Endothelial cell of umbilical vein (primary cell): ENCODE measurements around the gene NEURL1B. TPM values are rescaled to one million over a fixed set of nuclear protein-coding genes. Genes with fewer than 3 reads are reported as not detected.

ENCODE experiments used
- BruUV-seq: library from RNA; stranded (reverse); fragments of 400-500 nt; replicated peaks from 2 replicates; lab custom pipeline; 2021; lab: Mats Ljungman, UMichigan
- CTCF ChIA-PET: fragments of 300-600, 350-600 bp; sonication (Branson Sonifier 250); formaldehyde crosslinking; loops from one replicate; lab custom pipeline; 2021; ENCODE audit warnings: antibody characterized with exemption, inconsistent platforms; lab: Charles Lee
- POLR2A ChIA-PET: fragments of 300-600, 350-600 bp; sonication (Branson Sonifier 250); formaldehyde crosslinking; loops from one replicate; lab custom pipeline; 2021; ENCODE audit warnings: antibody characterized with exemption, inconsistent platforms; lab: Charles Lee
- DNase-seq: peaks from one replicate; pipeline ENCODE4 v3.0.0-alpha.2; 2011; ENCODE audit warnings: low read depth, low spot score
- FAIRE-seq: peaks from 2 replicates; lab custom pipeline; 2011; peaks lifted over from hg19 to GRCh38; lab: Jason Lieb, UNC
- H2AFZ ChIP-seq: 2 replicates; pipeline ENCODE4 v1.6.0; 2012; ENCODE audit warnings: low read depth, low read length, control low read depth, inconsistent platforms
- H3K27ac ChIP-seq: 2 replicates; pipeline ENCODE4 v1.5.1; 2011; ENCODE audit warnings: low read depth, mild to moderate bottlenecking, control low read depth, low read length, moderate library complexity; ENCODE audit not compliant: insufficient read depth
- H3K27me3 ChIP-seq, 2 experiments: 2 replicates each; pipeline versions ENCODE4 v1.6.0 to v1.6.1; 2011; ENCODE audit warnings: low read length in 2 of 2, mixed read lengths in 1 of 2; ENCODE audit not compliant: control insufficient read depth in 2 of 2, insufficient read depth in 2 of 2
- H3K36me3 ChIP-seq, 2 experiments: 2 replicates in 1 of 2; 3 replicates in 1 of 2; pipeline ENCODE4 v1.5.1; 2011; ENCODE audit warnings: low read length in 2 of 2, mild to moderate bottlenecking in 1 of 2, moderate library complexity in 1 of 2; ENCODE audit not compliant: control insufficient read depth in 2 of 2, insufficient read depth in 2 of 2; ENCODE audit errors: extremely low read depth in 1 of 2
- H3K4me1 ChIP-seq: 3 replicates; pipeline ENCODE4 v1.5.1; 2011; ENCODE audit warnings: mild to moderate bottlenecking, low read length; ENCODE audit not compliant: control insufficient read depth, insufficient read depth; ENCODE audit errors: extremely low read depth
- H3K4me2 ChIP-seq: 2 replicates; pipeline ENCODE4 v1.6.1; 2011; ENCODE audit warnings: low read length, control low read depth, mixed read lengths; ENCODE audit not compliant: insufficient read depth
- H3K4me3 ChIP-seq, 3 experiments: fragments of 200-600 bp in 1 of 3; sonication (generic), shearing (Covaris generic) in 1 of 3; replicated peaks in 1 of 3; 2 replicates each; pipeline ENCODE4 v1.5.1; 2011 to 2016; ENCODE audit warnings: control low read depth in 3 of 3, low read length in 3 of 3, mild to moderate bottlenecking in 2 of 3, inconsistent platforms in 1 of 3, low read depth in 1 of 3, moderate library complexity in 1 of 3; ENCODE audit not compliant: insufficient read depth in 1 of 3
- H3K79me2 ChIP-seq: 2 replicates; pipeline ENCODE4 v1.6.0; 2012; ENCODE audit warnings: low read length, inconsistent platforms; ENCODE audit not compliant: control insufficient read depth, insufficient read depth
- H3K9ac ChIP-seq: replicated peaks from 2 replicates; pipeline ENCODE3; 2011; ENCODE audit warnings: low read length, control low read depth; ENCODE audit not compliant: insufficient read depth; ENCODE audit errors: extremely low read depth
- H3K9me1 ChIP-seq: replicated peaks from 3 replicates; pipeline ENCODE4 v1.6.0; 2011; ENCODE audit warnings: mild to moderate bottlenecking, low read length; ENCODE audit not compliant: control insufficient read depth, insufficient read depth; ENCODE audit errors: extremely low read depth
- H3K9me3 ChIP-seq: replicated peaks from 2 replicates; pipeline ENCODE4 v1.5.1; 2012; ENCODE audit warnings: low read length, inconsistent platforms; ENCODE audit not compliant: control insufficient read depth, insufficient read depth
- H4K20me1 ChIP-seq: replicated peaks from 2 replicates; pipeline ENCODE3; 2011; ENCODE audit warnings: mild to moderate bottlenecking, low read length; ENCODE audit not compliant: control insufficient read depth, insufficient read depth; ENCODE audit errors: extremely low read depth
- EZH2 ChIP-seq: IDR thresholded peaks from 2 replicates; pipeline ENCODE4 v1.6.1; 2012; ENCODE audit warnings: borderline replicate concordance, low read depth, mild to moderate bottlenecking, moderate library complexity, low read length, inconsistent platforms; ENCODE audit not compliant: severe bottlenecking
- FOS ChIP-seq: IDR thresholded peaks from 2 replicates; pipeline ENCODE4 v1.6.1; 2011; ENCODE audit warnings: mild to moderate bottlenecking, low read length, moderate library complexity, borderline replicate concordance; ENCODE audit not compliant: insufficient read depth
- GATA2 ChIP-seq: IDR thresholded peaks from 2 replicates; pipeline ENCODE4 v1.7.0; 2011; ENCODE audit warnings: low read depth, mild to moderate bottlenecking, moderate library complexity, mixed read lengths, low read length; ENCODE audit not compliant: insufficient read length, insufficient read depth
- JUN ChIP-seq: IDR thresholded peaks from 2 replicates; pipeline ENCODE4 v1.6.1; 2011; ENCODE audit warnings: borderline replicate concordance, low read depth; ENCODE audit not compliant: insufficient read length, insufficient read depth
- MYC ChIP-seq: IDR thresholded peaks from one replicate; pipeline ENCODE4 v1.6.1; 2011; ENCODE audit warnings: mild to moderate bottlenecking, low read depth, low read length
- POLR2A ChIP-seq: IDR thresholded peaks from 2 replicates; pipeline ENCODE4 v1.6.1; 2012; ENCODE audit warnings: low read depth, mild to moderate bottlenecking, control low read depth, low read length
- dilution Hi-C: fragments of 300-500 bp; cut with MboI; formaldehyde crosslinking; loops from one replicate; pipeline ENCODE4 v1.15.0; 2019; ENCODE audit warnings: low sequenced_read_pairs; ENCODE audit not compliant: extremely low pct_ligation_motif_present
- intact Hi-C: fragments of 100-400 bp; cut with micrococcal nuclease; formaldehyde crosslinking; loops from one replicate; pipeline ENCODE4 v1.10.0; 2022
- polyA plus RNA-seq, 4 experiments: library from polyadenylated mRNA; depleted of rRNA in 3 of 4; stranded (reverse) in 3 of 4; unstranded in 1 of 4; fragments of >200 nt; gene quantifications; 2 replicates each; pipeline versions ENCODE4 v1.2.1 to v1.2.3, GENCODE V29; 2011 to 2012; ENCODE audit warnings: missing spikeins in 1 of 4
- total RNA-seq: library from RNA; stranded (reverse); gene quantifications from 2 replicates; pipeline ENCODE4 v1.2.3, GENCODE V29; 2021
- TF ChIP-seq, protein P1 (sequence below), 2 donors: IDR thresholded peaks; 1 replicate in 1 of 2; 2 replicates in 1 of 2; pipeline ENCODE4 v1.5.1; 2011; ENCODE audit warnings: low read length in 2 of 2, mild to moderate bottlenecking in 2 of 2, moderate library complexity in 2 of 2, control low read depth in 1 of 2, inconsistent platforms in 1 of 2, low read depth in 1 of 2; ENCODE audit not compliant: insufficient read depth in 1 of 2; ENCODE audit errors: extremely low read depth in 1 of 2
- TF ChIP-seq, protein P2 (sequence below): IDR thresholded peaks from 2 replicates; pipeline ENCODE4 v1.6.1; 2011; ENCODE audit not compliant: insufficient read depth, insufficient read length

Gene NEURL1B
- total and polyA plus RNA-seq, 2 donors (not counting 3 experiments of a cell fraction or from before 2014, with no cell fraction given) = 0.44 to 1.6 TPM

DNA sequence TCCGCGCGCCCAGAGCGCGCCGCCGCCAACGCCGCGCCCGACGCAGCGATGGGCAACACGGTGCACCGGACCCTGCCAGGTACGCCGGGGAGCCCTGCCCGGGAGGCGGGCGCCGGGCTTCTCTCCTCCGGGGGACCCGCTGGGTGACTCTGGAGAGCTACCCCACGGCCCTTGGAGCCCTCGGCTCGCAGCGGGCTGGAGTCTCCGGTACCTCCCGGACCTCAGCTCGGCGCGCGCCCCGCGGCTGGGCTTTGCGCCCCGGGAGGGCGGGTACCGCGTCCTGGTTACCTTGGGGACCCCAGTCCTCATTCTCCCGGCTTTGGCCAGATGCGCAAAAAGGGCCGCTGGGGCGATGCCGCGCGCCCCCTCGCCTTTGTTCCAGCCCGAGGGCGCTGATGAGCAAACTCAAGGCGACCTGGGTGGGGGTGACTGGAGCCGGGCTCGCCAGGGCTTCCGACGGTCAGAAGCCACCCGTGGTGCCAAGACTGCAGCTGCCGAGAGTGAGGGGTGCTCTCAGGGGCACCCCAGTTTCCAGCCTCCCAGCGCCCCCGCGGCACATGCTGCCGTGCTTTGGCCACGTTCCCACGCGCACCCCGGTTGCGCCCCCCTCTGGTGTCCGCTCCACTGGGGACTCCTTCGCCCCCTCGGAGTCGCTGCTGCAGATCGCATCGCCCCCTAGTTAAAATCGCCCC, 442 bp downstream of the NEURL1B start:
- TF ChIP-seq EZH2 = no peak
- TF ChIP-seq POLR2A = no peak
- TF ChIP-seq, protein P1, sequence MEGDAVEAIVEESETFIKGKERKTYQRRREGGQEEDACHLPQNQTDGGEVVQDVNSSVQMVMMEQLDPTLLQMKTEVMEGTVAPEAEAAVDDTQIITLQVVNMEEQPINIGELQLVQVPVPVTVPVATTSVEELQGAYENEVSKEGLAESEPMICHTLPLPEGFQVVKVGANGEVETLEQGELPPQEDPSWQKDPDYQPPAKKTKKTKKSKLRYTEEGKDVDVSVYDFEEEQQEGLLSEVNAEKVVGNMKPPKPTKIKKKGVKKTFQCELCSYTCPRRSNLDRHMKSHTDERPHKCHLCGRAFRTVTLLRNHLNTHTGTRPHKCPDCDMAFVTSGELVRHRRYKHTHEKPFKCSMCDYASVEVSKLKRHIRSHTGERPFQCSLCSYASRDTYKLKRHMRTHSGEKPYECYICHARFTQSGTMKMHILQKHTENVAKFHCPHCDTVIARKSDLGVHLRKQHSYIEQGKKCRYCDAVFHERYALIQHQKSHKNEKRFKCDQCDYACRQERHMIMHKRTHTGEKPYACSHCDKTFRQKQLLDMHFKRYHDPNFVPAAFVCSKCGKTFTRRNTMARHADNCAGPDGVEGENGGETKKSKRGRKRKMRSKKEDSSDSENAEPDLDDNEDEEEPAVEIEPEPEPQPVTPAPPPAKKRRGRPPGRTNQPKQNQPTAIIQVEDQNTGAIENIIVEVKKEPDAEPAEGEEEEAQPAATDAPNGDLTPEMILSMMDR (IDR thresholded peaks at IDR 0.05; ENCODE audit: extremely low read depth in 1 of 2, insufficient read depth in 1 of 2, low read depth in 1 of 2, low read length in 2 of 2) = peak in 1 of 2 donors; percentile 1
- Histone ChIP-seq H3K4me3 (peak overlapping the region; percentile 38 to 54 (median 47)), H3K79me2 (no peaks in the 10 kb centered on the region), H4K20me1 (no peaks in the 10 kb centered on the region), H2AFZ (peak overlapping the region; percentile 83), H3K27me3 (peaks cover 20 to 32% of the 10 kb centered on the region in 2 experiments), H3K9me1 (no peaks in the 10 kb centered on the region), H3K36me3 (no peaks in the 10 kb centered on the region), H3K4me1 (peaks cover 7% of the 10 kb centered on the region), H3K27ac (no peak overlapping the region), H3K4me2 (peak overlapping the region; percentile 70), H3K9me3 (no peaks in the 10 kb centered on the region), H3K9ac (no peak overlapping the region)
- intact Hi-C loops (loop anchor here (1.0 to 5.0 kb wide), 2 partner anchors 56 to 179 kb away; no protein-coding TSS in a partner anchor), dilution Hi-C loops (no loop called here)
- DNase-seq (no peak), FAIRE-seq (no peak)
- BruUV-seq = no TSS peak
- CTCF ChIA-PET = interaction anchor here (0.9 to 1.4 kb wide), 2 partner anchors 12 to 634 kb away, joined by 3 read pairs; no protein-coding TSS in a partner anchor
- POLR2A ChIA-PET = no interaction called here

DNA sequence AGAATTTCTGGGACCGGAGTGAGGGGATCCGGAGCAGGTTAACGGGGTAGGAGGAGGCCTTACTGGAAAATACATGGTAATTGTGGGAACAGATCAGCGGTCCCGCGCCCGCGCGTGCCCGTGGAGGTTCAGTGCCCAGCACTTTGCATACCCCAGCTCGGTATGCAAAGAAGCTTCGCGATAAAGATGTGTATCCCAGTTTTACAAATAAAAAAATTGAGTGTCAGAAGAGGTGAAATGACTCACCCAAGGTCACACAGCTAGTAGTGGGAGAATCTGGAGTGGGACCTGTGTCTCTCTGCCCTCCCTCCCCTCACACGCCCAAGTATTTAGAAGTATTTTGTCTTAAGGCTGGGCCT, 967 bp downstream of the NEURL1B start:
- BruUV-seq = no TSS peak
- dilution Hi-C loops (no loop called here), intact Hi-C loops (loop anchor here (5.0 kb wide), 1 partner anchor 180 kb away; no protein-coding TSS in a partner anchor)
- ChIA-PET POLR2A (no interaction called here), CTCF (interaction anchor here (0.9 to 1.4 kb wide), 2 partner anchors 12 to 635 kb away, joined by 3 read pairs; no protein-coding TSS in a partner anchor)
- peaks cover 7% of the 10 kb centered on the region for H3K4me1 ChIP-seq
- H3K9me1 ChIP-seq = no peaks in the 10 kb centered on the region
- no peak overlapping the region for H2AFZ ChIP-seq
- TF ChIP-seq GATA2 = no peak
- TF ChIP-seq FOS = no peak
- TF ChIP-seq JUN = peak; percentile 3
- TF ChIP-seq, protein P2, sequence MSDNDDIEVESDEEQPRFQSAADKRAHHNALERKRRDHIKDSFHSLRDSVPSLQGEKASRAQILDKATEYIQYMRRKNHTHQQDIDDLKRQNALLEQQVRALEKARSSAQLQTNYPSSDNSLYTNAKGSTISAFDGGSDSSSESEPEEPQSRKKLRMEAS = no peak
- TF ChIP-seq EZH2 = no peak
- TF ChIP-seq, protein P1 (IDR thresholded peaks at IDR 0.05; ENCODE audit: extremely low read depth in 1 of 2, insufficient read depth in 1 of 2, low read depth in 1 of 2, low read length in 2 of 2) = no peak
- no peak for TF ChIP-seq MYC
- DNase-seq (no peak), FAIRE-seq (no peak)
- no peak overlapping the region for H3K4me2 ChIP-seq
- no peak overlapping the region for H3K27ac ChIP-seq
- H3K9ac ChIP-seq = no peak overlapping the region
- no peaks in the 10 kb centered on the region for H3K36me3 ChIP-seq
- peaks cover 20 to 32% of the 10 kb centered on the region in 2 experiments for H3K27me3 ChIP-seq
- no peaks in the 10 kb centered on the region for H3K79me2 ChIP-seq
- H3K9me3 ChIP-seq = no peaks in the 10 kb centered on the region
- H3K4me3 ChIP-seq = no peak overlapping the region
- no peaks in the 10 kb centered on the region for H4K20me1 ChIP-seq
